ENCODE results near the gene GADD45G. TPM values are rescaled to one million over a fixed set of nuclear protein-coding genes. Genes with fewer than 3 reads are reported as not detected.

The GADD45G gene
- total and polyA plus RNA-seq, 12 donors: 9.4 to 125 (median 21.2) TPM

GRCh38 chr9:89623925-89624420 is 19.2 kb downstream of the GADD45G start:
- DNase-seq: peak in 1 of 2 donors; percentile 50
- Histone ChIP-seq H3K27me3 (peaks cover 0 to 6% (median 0%) of the 10 kb centered on the region in 7 donors), H3K36me3 (no peaks in the 10 kb centered on the region), H3K4me3 (no peak overlapping the region), H3K9me3 (no peaks in the 10 kb centered on the region), H3K4me1 (peaks cover 8 to 42% (median 28%) of the 10 kb centered on the region in 9 donors), H3K27ac (peak overlapping the region; percentile 25 to 88 (median 56))
- 72 to 76% methylated on average over 11 of the region's 11 CpGs for WGBS, 2 donors
- peak in 4 of 9 donors; percentile 26 to 35 (median 30) for TF ChIP-seq CTCF (IDR thresholded peaks at IDR 0.05)
- intact Hi-C loops (cut with DNase I): loop anchor here in 2 of 10 donors (5.0 kb wide), 3 partner anchors 58 to 373 kb away; no protein-coding TSS in a partner anchor
- peak; percentile 27 to 88 (median 68) for ATAC-seq

- ATAC-seq (no peak), DNase-seq (no peak)
- Histone ChIP-seq H3K4me1 (peaks cover 8 to 42% (median 28%) of the 10 kb centered on the region in 9 donors), H3K27ac (no peak overlapping the region), H3K4me3 (no peak overlapping the region), H3K36me3 (no peaks in the 10 kb centered on the region), H3K9me3 (no peaks in the 10 kb centered on the region), H3K27me3 (peaks cover 0 to 6% (median 0%) of the 10 kb centered on the region in 7 donors)
- TF ChIP-seq CTCF (IDR thresholded peaks at IDR 0.05): no peak
- 90 to 97% methylated on average over 14 of the region's 14 CpGs for WGBS, 2 donors
- intact Hi-C loops (cut with DNase I): loop anchor here in 1 of 10 donors (5.0 kb wide), 1 partner anchor 51 kb away; no protein-coding TSS in a partner anchor
Measured at GRCh38 chr9:89625721-89626687, 21.2 kb downstream of the GADD45G start.

- Histone ChIP-seq H3K36me3 (no peaks in the 10 kb centered on the region), H3K27me3 (peaks cover 0 to 6% (median 0%) of the 10 kb centered on the region in 7 donors), H3K4me3 (no peak overlapping the region), H3K9me3 (no peaks in the 10 kb centered on the region), H3K27ac (no peak overlapping the region), H3K4me1 (peaks cover 8 to 37% (median 25%) of the 10 kb centered on the region in 9 donors)
- DNase-seq: no peak
- intact Hi-C loops (cut with DNase I): loop anchor here in 1 of 10 donors (5.0 kb wide), 1 partner anchor 50 kb away; no protein-coding TSS in a partner anchor
- ATAC-seq: no peak
- WGBS, 2 donors: 46 to 54% methylated on average over 11 of the region's 11 CpGs
- TF ChIP-seq CTCF (IDR thresholded peaks at IDR 0.05): no peak
Measured at GRCh38 chr9:89626741-89627265, 22.0 kb downstream of the GADD45G start.

GRCh38 chr9:89628601-89629000 is 23.8 kb downstream of the GADD45G start:
- no peak for ATAC-seq
- Histone ChIP-seq H3K9me3 (no peaks in the 10 kb centered on the region), H3K36me3 (no peaks in the 10 kb centered on the region), H3K27ac (no peak overlapping the region), H3K4me3 (no peak overlapping the region), H3K4me1 (peaks cover 0 to 19% (median 9%) of the 10 kb centered on the region in 9 donors), H3K27me3 (peaks cover 0 to 6% (median 0%) of the 10 kb centered on the region in 7 donors)
- no peak for DNase-seq
- WGBS, 2 donors: 86 to 89% methylated on average over 2 of the region's 2 CpGs
- TF ChIP-seq CTCF (IDR thresholded peaks at IDR 0.05): no peak
- intact Hi-C loops (cut with DNase I): loop anchor here in 1 of 10 donors (5.0 kb wide), 1 partner anchor 49 kb away; no protein-coding TSS in a partner anchor
